NCI-H226 (cell line): ENCODE data around the gene OR1F1.
"Not testable (repeated sequence)": the region's sequence is repeated elsewhere in the genome, so short reads cannot be mapped to it uniquely, and the experiment has no call there.

ENCODE experiments used
- DNase-seq: peaks from one replicate; pipeline ENCODE4 v3.0.0-alpha.2; 2015

OR1F1 gene

DNA sequence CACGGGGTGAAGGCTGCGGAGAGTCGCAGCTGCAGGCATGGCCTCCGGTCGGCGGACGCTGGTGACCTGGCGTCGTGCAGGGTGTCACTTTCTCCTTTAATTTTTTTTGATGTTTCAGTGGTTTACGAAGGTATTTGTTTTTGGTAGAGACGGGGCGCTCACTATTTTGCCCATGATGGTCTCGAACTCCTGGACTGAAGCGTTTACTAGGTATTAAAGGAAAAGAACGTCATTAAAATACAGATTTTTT, 36.1 kb upstream of the OR1F1 start:
- no peak for DNase-seq

GRCh38 chr16:3152277-3152990, 35.6 kb upstream of the OR1F1 start:
- peak; percentile 85 for DNase-seq

- DNase-seq, result no peak
Measured at GRCh38 chr16:3152991-3153368, 35.0 kb upstream of the OR1F1 start.

DNA sequence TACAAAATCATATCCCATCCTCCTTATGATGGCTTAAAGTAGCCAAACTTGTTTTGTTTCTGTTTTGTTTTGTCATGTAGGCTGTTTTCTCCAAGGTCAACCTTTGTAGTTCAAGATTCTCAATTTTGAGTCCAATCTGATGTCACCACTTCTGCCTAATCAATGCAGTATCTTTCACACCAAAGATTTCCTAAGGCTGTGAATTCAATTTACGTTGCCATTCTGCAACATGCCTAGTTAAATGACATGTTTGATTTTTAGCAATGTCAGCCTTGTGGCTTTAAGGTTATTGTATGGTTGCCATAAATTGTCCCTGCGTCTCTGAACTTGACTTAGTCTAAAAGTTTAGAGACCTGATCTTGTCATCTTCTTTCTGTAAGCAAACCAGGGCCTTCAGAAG, 32.8 kb upstream of the OR1F1 start:
- DNase-seq, result no peak

DNA sequence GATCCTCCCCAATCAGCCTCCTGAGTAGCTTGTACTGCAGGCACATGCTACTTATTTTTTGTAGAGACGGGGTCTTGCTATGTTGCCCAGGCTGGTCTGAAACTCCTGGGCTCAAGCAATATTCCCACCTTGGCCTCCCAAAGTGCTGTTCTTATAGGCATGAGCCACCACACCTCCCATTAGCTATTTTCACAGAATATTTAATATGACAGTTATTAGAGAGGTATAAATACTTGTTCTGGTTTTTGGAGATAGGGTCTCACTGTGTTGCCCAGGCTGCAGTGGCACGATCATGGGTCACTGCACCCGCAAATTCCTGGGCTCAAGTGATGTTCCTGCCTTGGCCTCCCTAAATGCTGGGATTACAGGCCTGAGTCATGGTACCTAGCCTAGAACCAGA, 32.0 kb upstream of the OR1F1 start:
- DNase-seq, result no peak

GRCh38 chr16:3157229-3158025, 30.6 kb upstream of the OR1F1 start:
- peak; percentile 94 for DNase-seq

DNA sequence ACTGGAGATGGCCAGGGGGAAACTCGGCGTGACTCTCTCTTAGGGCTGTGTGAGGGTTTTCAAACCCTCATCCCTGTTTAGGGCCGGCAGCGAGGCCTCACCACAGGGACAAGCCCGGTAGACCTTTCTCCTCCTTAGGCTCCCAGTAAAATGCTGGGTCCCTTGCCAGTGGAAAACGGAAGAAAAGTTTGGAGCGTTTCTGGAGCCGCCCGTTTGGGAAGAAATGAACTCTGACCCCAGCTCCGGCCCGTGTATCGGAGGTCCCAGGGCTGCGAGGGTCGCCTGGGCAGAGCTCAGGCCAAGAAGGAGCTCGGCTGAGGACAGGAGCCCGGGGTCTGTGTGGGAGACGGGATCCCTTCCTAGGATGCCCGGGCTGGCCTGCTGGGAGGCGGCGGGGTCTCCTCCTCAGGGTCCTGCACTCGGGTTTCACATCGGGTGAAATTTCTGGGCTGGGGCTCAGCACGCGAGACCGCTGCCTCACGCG, 29.9 kb upstream of the OR1F1 start:
- DNase-seq, result peak; percentile 41

- DNase-seq, result peak; percentile 89
Measured at GRCh38 chr16:3158510-3159314, 29.3 kb upstream of the OR1F1 start.

- no peak for DNase-seq
Measured at GRCh38 chr16:3161235-3162018, 26.6 kb upstream of the OR1F1 start.

- DNase-seq, result no peak
Measured at GRCh38 chr16:3164121-3164991, 23.6 kb upstream of the OR1F1 start.

- no peak for DNase-seq
Measured at GRCh38 chr16:3165111-3165822, 22.7 kb upstream of the OR1F1 start.

DNA sequence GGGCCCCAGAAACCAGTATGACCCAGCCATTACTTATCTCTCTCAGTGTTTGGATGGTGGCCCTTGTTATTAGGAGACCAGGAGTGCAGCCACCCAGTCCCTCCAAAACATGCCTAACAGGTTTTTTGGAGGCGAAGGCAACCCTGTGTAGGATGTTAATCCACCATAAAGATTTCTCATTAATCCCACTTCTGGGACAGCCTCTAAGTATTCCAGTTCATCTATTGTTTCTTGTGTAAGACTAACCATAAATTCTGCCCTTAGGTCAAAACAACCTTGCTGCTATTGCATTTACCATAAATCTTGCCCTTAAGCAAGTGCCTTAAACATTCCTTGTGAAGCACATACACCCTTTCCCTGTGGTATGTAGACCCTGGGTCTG, 21.5 kb upstream of the OR1F1 start:
- DNase-seq, result no peak

DNA sequence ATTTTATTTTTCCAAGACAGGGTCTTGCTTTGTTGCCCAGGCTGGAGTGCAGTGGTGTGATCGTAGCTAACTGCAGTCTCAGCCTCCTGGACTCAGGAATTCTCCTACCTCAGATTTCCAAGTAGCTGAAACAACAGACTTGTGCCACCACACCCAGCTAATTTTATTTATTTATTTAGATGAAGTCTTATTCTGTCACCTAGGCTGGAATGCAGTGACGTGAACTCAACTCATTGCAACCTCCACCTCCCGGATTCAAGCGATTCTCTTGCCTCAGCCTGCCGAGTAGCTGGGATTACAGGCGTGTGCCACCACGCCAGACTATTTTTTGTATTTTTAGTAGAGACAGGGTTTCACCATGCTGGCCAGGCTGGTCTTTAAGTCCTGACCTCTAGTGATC, 19.3 kb upstream of the OR1F1 start:
- not testable (repeated sequence) for DNase-seq

DNA sequence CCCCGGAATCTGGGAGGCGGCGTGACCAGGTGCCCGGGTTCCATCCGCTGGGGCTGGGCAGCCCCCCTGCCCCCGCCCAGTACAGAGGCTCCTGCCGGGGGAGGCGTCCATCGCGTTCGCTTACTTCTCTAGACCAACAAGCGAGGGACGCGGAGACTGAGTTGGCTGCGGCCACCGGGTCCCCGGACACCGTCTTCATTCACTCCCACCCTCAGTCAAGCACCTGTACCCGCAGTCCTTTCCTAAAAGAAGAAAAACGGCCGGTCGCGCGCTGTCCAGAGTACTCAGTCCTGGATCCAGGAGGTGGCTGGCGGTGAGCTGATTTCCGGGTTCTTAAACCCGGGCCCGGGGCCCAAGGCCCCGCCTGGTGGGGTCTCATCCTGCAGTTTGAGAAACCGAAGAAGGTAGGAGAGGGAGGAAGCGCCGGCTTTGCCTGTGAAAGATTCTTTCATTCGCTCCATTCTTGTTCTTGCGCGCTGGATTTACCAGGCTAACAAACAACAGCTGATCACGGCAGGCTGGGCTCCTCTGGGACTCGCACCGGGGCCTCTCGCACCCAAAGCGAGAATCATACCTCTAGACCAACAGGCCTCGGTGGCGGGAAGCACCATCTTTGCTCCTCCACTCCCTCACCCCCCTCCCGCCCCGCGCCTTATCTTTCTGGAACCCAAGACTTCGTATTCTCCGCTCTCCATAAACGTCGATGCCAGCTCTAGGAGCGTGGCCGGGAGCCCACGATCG, 17.4 kb upstream of the OR1F1 start:
- DNase-seq, result no peak

- no peak for DNase-seq
Measured at GRCh38 chr16:3171181-3171854, 16.7 kb upstream of the OR1F1 start.

DNA sequence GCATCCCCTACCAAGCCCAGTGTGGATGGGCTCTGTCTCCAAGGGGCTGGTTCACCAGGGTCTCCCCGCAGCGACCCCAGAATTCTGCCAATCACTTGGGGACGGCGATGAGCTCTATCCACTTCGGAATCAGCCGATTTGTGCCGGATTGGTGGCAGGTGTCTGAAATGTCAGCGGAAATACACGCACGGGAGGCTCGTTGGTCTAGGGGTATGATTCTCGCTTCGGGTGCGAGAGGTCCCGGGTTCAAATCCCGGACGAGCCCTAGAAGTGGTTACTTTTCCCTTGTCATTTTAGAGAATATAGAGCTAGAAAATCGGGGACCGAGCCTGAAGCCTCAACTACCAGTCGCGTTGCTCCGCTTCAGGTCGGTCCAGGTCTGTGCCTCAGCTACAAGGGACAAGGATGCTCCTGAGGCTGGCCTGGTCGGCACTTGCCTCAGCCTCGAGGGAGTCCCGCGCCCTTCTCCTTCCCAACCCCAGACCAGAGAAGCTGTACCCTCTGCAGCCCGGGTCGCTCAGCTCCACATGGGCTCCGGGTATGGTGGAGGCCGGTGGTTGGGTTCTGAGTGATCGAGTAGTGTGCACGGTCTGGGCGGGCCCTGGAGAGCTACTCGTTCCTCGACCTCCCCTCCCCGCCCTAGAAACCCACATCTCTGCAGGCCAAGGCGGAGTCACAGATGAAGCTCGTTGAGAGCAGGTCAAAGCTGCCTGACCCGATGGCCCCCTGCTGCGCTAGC, 16.0 kb upstream of the OR1F1 start:
- no peak for DNase-seq

- no peak for DNase-seq
Measured at GRCh38 chr16:3173892-3174617, 13.9 kb upstream of the OR1F1 start.

- no peak for DNase-seq
Measured at GRCh38 chr16:3174618-3175148, 13.3 kb upstream of the OR1F1 start.
